ENCODE results near the gene SLC25A19.
"Not testable (repeated sequence)": the region's sequence is repeated elsewhere in the genome, so short reads cannot be mapped to it uniquely, and the experiment has no call there.

The SLC25A19 gene

DNA sequence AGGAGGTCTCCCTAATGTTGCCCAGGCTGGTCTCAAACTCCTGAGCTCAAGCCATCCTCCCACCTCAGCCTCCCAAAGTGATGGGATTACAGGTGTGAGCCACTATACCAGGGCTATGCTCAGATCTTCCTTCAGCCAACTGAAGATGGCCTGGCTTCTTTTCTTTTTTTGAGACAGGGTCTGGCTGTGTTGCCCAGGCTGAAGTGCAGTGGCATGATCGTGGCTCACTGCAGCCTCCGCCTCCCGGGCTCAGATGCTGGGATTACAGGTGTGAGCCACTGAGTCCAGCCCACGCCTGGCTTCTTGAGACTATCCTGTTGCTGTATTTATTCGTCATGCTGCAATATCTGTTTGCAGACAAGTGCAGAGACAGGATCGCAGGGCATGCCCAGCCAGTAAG is 4.1 kb downstream of the SLC25A19 start:
- peaks cover 38% of the 10 kb centered on the region for H3K36me3 ChIP-seq (replicated peaks; ENCODE audit: low read depth, low read length)

DNA sequence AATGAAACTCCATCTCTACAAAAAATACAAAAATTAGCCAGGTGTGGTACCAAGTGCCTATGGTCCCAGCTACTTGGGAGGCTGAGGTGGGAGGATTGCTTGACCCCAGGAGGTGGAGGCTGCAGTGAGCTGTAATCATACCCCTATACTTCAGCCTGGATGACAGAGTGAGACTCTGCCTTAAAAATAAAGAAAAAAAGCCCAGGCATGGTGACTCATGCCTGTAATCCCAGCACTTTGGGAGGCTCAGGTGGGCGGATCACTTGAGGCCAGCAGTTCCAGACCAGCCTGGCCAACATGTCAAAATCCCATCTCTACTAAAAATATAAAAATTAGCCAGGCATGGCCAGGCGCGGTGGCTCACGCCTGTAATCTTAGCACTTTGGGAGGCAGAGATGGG is 9.0 kb downstream of the SLC25A19 start:
- H3K9me3 ChIP-seq (ENCODE audit: insufficient read depth, low read length); H3K9ac ChIP-seq (ENCODE audit: low read length): not testable (repeated sequence)

More for the DNA sequence above, 4.1 kb downstream of the SLC25A19 start:
- Histone ChIP-seq H3K4me1 (ENCODE audit: low read length) (peaks cover 10% of the 10 kb centered on the region), H3K79me2 (ENCODE audit: low read length) (peaks cover 55% of the 10 kb centered on the region), H3K4me3 (ENCODE audit: low read length) (no peak overlapping the region), H2AFZ (ENCODE audit: low read depth, low read length) (no peak overlapping the region), H3K9ac (ENCODE audit: low read length) (no peak overlapping the region), H3K27ac (ENCODE audit: low read length) (no peak overlapping the region), H4K20me1 (ENCODE audit: insufficient read depth, low read length) (no peaks in the 10 kb centered on the region; the same call in 1 of the 2 replicates), H3K9me3 (ENCODE audit: insufficient read depth, low read length) (no peaks in the 10 kb centered on the region), H3K27me3 (ENCODE audit: low read depth, low read length) (no peaks in the 10 kb centered on the region), H3K4me2 (ENCODE audit: low read length) (no peak overlapping the region)
- TF ChIP-seq CTCF (IDR thresholded peaks at IDR 0.05; ENCODE audit: low read depth, low read length) (no peak), EZH2phosphoT487 (IDR thresholded peaks at IDR 0.05; ENCODE audit: low read depth) (no peak)

DNA sequence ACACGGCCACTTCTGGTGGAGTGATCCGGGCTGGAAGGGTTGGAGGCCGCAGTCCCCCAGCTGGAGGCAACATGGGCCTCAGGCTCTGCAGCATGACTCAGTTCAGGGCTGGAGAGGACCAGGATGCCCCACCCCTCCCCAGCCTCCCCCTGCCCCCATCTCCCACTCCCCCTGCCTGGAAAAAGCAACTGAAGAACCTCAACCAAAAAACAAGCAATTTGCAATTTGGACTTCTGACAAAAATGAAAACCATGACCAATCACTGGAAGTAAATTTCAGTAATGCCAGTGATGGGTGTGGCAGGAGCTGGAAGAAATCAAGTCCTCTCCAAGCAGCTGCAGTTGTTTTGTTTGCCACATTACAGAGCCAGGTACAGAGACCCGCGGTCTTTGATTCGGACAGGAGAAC is 11.6 kb downstream of the SLC25A19 start:
- Histone ChIP-seq H3K4me2 (ENCODE audit: low read length) (no peak overlapping the region), H3K9me3 (ENCODE audit: insufficient read depth, low read length) (no peaks in the 10 kb centered on the region), H3K9ac (ENCODE audit: low read length) (no peak overlapping the region), H3K27ac (ENCODE audit: low read length) (no peak overlapping the region), H3K4me3 (ENCODE audit: low read length) (no peak overlapping the region), H4K20me1 (ENCODE audit: insufficient read depth, low read length) (no peaks in the 10 kb centered on the region), H3K4me1 (ENCODE audit: low read length) (peaks cover 2% of the 10 kb centered on the region; the same call in 1 of the 2 replicates), H3K79me2 (ENCODE audit: low read length) (peaks cover 11% of the 10 kb centered on the region; the same call in 1 of the 2 replicates), H2AFZ (ENCODE audit: low read depth, low read length) (no peak overlapping the region), H3K27me3 (ENCODE audit: low read depth, low read length) (no peaks in the 10 kb centered on the region), H3K36me3 (replicated peaks; ENCODE audit: low read depth, low read length) (peaks cover 39% of the 10 kb centered on the region)
- TF ChIP-seq CTCF (IDR thresholded peaks at IDR 0.05; ENCODE audit: low read depth, low read length) (no peak), EZH2phosphoT487 (IDR thresholded peaks at IDR 0.05; ENCODE audit: low read depth) (no peak)

More for the DNA sequence above, 9.0 kb downstream of the SLC25A19 start:
- not testable (repeated sequence) for H3K4me3 ChIP-seq (ENCODE audit: low read length); H3K27me3 ChIP-seq (ENCODE audit: low read depth, low read length); H3K27ac ChIP-seq (ENCODE audit: low read length); H2AFZ ChIP-seq (ENCODE audit: low read depth, low read length); H3K4me2 ChIP-seq (ENCODE audit: low read length); H3K4me1 ChIP-seq (ENCODE audit: low read length); H4K20me1 ChIP-seq (ENCODE audit: insufficient read depth, low read length)
- peaks cover 29% of the 10 kb centered on the region for H3K36me3 ChIP-seq (replicated peaks; ENCODE audit: low read depth, low read length)
- peaks cover 14% of the 10 kb centered on the region for H3K79me2 ChIP-seq (ENCODE audit: low read length)

DNA sequence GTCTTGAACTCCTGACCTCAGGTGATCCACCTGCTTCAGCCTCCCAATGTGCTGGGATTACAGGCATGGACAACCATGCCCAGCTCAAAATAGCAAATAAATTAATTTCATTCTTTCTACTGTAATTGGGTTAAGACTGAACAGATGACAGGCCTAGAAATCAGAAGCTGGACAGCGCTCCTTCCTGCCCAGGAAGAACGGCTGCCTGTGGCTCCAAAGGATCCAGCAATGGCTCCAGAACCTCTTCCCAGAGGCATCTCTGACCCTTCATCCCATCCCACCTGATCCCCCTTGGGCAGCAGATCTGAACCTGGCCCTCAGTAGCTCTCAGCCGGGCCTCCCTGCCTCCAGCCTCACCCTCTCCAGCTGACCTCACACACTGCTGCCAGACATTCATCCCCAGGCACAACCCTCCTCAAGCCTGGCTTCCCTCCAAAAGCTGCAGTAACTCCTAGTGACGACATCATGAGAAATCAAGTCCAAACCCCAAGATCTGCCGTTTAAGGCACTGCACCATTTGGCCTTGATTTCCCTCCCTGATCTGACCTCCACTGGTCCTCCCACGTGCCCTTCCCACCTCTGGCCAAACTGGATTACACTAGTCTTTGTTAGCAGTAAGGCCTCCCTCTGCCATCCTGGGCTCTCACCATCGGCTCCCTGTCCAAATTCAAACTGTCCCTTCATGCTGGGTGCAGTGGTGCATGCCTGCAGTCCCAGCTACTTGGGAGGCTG is 15.1 kb downstream of the SLC25A19 start:
- TF ChIP-seq EZH2phosphoT487 (IDR thresholded peaks at IDR 0.05; ENCODE audit: low read depth) (no peak), CTCF (IDR thresholded peaks at IDR 0.05; ENCODE audit: low read depth, low read length) (no peak)
- peaks cover 20% of the 10 kb centered on the region for H3K4me1 ChIP-seq (ENCODE audit: low read length)
- H2AFZ ChIP-seq (ENCODE audit: low read depth, low read length): no peak overlapping the region
- H3K79me2 ChIP-seq (ENCODE audit: low read length): peaks cover 21% of the 10 kb centered on the region
- H3K4me2 ChIP-seq (ENCODE audit: low read length): no peak overlapping the region
- no peaks in the 10 kb centered on the region for H4K20me1 ChIP-seq (ENCODE audit: insufficient read depth, low read length)
- H3K27me3 ChIP-seq (ENCODE audit: low read depth, low read length): no peaks in the 10 kb centered on the region
- no peak overlapping the region for H3K9ac ChIP-seq (ENCODE audit: low read length)
- H3K9me3 ChIP-seq (ENCODE audit: insufficient read depth, low read length): no peaks in the 10 kb centered on the region
- H3K27ac ChIP-seq (ENCODE audit: low read length): no peak overlapping the region
- no peak overlapping the region for H3K4me3 ChIP-seq (ENCODE audit: low read length)
- H3K36me3 ChIP-seq (replicated peaks; ENCODE audit: low read depth, low read length): peaks cover 40% of the 10 kb centered on the region

All from OCI-LY3 (cell line).